ENCODE data around the gene DHRS7B. TPM values are rescaled to one million over a fixed set of nuclear protein-coding genes. Genes with fewer than 3 reads are reported as not detected.
A peak's percentile ranks its signal among the peaks of the same experiment; 100 is the strongest.

Gene DHRS7B
- polyA plus RNA-seq, 1 of the 3 experiments (the other 2 are of a cell fraction), result 17.8 TPM

- H4K20me1 ChIP-seq (ENCODE audit: insufficient read depth), result no peaks in the 10 kb centered on the region
- DNase-seq, result no peak
- H3K27me3 ChIP-seq (ENCODE audit: insufficient read depth), result no peaks in the 10 kb centered on the region
- ChIA-PET CTCF (interaction anchor here (1.4 kb wide), 1 partner anchor 45 kb away, joined by 4 read pairs; no protein-coding TSS in a partner anchor), POLR2A (no interaction called here)
- no peaks in the 10 kb centered on the region for H3F3A ChIP-seq (replicated peaks; ENCODE audit: insufficient read depth)
- 0 out of 2 replicates have a peak overlapping the region, but pooled peaks have one; percentile 2 for H3K4me2 ChIP-seq
- no peaks in the 10 kb centered on the region for H3K36me3 ChIP-seq (replicated peaks in 1 of 2; ENCODE audit: control insufficient read depth in 1 of 2, insufficient read depth in 2 of 2, low read length in 1 of 2)
- no peak overlapping the region for H2AFZ ChIP-seq (ENCODE audit: low read depth)
- peak overlapping the region; percentile 48 to 51; a peak in 2 of 4 replicates for H3K27ac ChIP-seq (ENCODE audit: low read depth in 2 of 2, low read length in 1 of 2)
- no peaks in the 10 kb centered on the region for H3K4me1 ChIP-seq (ENCODE audit: control insufficient read depth in 1 of 2, insufficient read depth in 2 of 2, low read depth in 1 of 2, low read length in 1 of 2)
- H3K9ac ChIP-seq, result no peak overlapping the region
- 88% methylated on average over 8 of the region's 8 CpGs for WGBS (ENCODE audit: low lambda C conversion rate)
- H3K4me3 ChIP-seq (ENCODE audit: low read depth in 2 of 2, low read length in 1 of 2), result no peak overlapping the region
- no peaks in the 10 kb centered on the region for H3K9me2 ChIP-seq
- TF ChIP-seq ELF1 (IDR thresholded peaks at IDR 0.05), result no peak
- no peak for TF ChIP-seq RAD21 (IDR thresholded peaks at IDR 0.05; ENCODE audit: low read length)
- H3K9me3 ChIP-seq, result no peaks in the 10 kb centered on the region
- H3K79me2 ChIP-seq (ENCODE audit: insufficient read depth), result no peaks in the 10 kb centered on the region
Measured at GRCh38 chr17:21174186-21174585, 47.4 kb downstream of the DHRS7B start.

DNA sequence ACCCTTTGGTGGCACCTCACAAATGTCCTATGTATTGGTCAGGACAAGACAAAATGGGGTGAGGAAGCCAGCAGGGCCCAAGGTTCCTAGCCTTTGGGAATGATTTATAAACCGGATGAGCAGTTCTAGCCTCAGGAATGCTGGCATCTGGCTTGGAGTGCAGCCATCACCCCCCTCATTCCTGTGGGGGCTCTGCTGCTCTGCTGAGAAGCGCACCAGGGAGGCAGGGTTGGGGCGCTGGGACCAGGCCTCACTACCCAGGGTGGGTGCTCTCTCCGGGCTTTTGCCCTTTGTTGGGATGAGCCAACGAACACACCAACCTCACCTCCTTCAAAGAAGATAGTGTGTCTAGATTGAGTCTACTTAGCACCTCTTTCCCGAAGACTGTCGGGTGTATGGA, 47.9 kb downstream of the DHRS7B start:
- peak overlapping the region; percentile 48 to 51; a peak in 2 of 4 replicates for H3K27ac ChIP-seq (ENCODE audit: low read depth in 2 of 2, low read length in 1 of 2)
- 96% methylated on average over 5 of the region's 7 CpGs for WGBS (ENCODE audit: low lambda C conversion rate)
- H3K36me3 ChIP-seq (replicated peaks in 1 of 2; ENCODE audit: control insufficient read depth in 1 of 2, insufficient read depth in 2 of 2, low read length in 1 of 2), result no peaks in the 10 kb centered on the region
- no peaks in the 10 kb centered on the region for H3K27me3 ChIP-seq (ENCODE audit: insufficient read depth)
- 0 out of 2 replicates have a peak overlapping the region, but pooled peaks have one; percentile 2 for H3K4me2 ChIP-seq
- H3K79me2 ChIP-seq (ENCODE audit: insufficient read depth), result no peaks in the 10 kb centered on the region
- TF ChIP-seq YY1 (IDR thresholded peaks at IDR 0.05; ENCODE audit: low read depth), result no peak
- no peak for TF ChIP-seq MEF2A (IDR thresholded peaks at IDR 0.05; ENCODE audit: borderline replicate concordance, low read depth)
- peak; percentile 40; the same call in 1 of the 2 replicates for TF ChIP-seq NFIC (IDR thresholded peaks at IDR 0.05; ENCODE audit: borderline replicate concordance)
- no peak overlapping the region for H2AFZ ChIP-seq (ENCODE audit: low read depth)
- ChIA-PET CTCF (interaction anchor here (1.4 kb wide), 1 partner anchor 46 kb away, joined by 4 read pairs; no protein-coding TSS in a partner anchor), POLR2A (no interaction called here)
- no peaks in the 10 kb centered on the region for H3K9me3 ChIP-seq
- H3K9ac ChIP-seq, result no peak overlapping the region
- DNase-seq, result peak; percentile 8
- no peak overlapping the region for H3K4me3 ChIP-seq (ENCODE audit: low read depth in 2 of 2, low read length in 1 of 2)
- H3K4me1 ChIP-seq (ENCODE audit: control insufficient read depth in 1 of 2, insufficient read depth in 2 of 2, low read depth in 1 of 2, low read length in 1 of 2), result no peaks in the 10 kb centered on the region
- H4K20me1 ChIP-seq (ENCODE audit: insufficient read depth), result no peaks in the 10 kb centered on the region
- H3K9me2 ChIP-seq, result no peaks in the 10 kb centered on the region
- no peaks in the 10 kb centered on the region for H3F3A ChIP-seq (replicated peaks; ENCODE audit: insufficient read depth)

DNA sequence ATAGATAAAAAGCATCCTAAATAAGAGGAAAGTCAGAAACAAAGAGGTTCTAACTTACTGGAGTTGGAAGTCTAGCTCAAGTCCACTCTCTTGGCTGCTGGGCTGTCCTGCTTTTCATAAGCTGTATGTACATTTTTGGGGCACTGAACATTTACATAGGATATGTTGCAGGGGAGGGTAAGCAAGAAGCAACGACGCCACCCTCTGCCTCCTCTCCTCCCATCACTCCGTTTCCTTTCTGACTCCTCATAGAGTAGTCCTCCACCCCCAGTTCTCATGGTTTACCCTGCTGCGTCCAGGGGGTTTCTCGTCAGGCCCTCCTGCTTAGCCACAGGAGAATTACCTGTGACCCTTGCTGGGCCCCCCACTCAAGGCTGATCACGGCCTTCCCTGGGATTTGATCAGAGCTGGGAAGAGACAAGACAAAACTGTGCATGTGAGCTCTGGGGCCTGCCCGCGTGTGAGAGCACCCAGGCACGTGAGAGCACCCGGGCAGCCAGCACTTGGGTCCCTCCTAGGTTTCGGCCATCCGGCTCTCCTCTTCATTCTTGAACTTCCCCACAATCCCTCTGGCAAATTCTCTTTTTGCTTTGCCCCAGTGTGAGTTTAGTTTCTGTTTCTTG, 50.1 kb downstream of the DHRS7B start:
- no peaks in the 10 kb centered on the region for H4K20me1 ChIP-seq (ENCODE audit: insufficient read depth)
- DNase-seq, result peak; percentile 9
- no peak overlapping the region for H3K4me3 ChIP-seq (ENCODE audit: low read depth in 2 of 2, low read length in 1 of 2)
- H3K9me2 ChIP-seq, result no peaks in the 10 kb centered on the region
- H3K9ac ChIP-seq, result no peak overlapping the region
- no peaks in the 10 kb centered on the region for H3K4me1 ChIP-seq (ENCODE audit: control insufficient read depth in 1 of 2, insufficient read depth in 2 of 2, low read depth in 1 of 2, low read length in 1 of 2)
- WGBS (ENCODE audit: low lambda C conversion rate), result 82% methylated on average over 12 of the region's 12 CpGs
- TF ChIP-seq, protein P1, sequence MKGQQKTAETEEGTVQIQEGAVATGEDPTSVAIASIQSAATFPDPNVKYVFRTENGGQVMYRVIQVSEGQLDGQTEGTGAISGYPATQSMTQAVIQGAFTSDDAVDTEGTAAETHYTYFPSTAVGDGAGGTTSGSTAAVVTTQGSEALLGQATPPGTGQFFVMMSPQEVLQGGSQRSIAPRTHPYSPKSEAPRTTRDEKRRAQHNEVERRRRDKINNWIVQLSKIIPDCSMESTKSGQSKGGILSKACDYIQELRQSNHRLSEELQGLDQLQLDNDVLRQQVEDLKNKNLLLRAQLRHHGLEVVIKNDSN (IDR thresholded peaks at IDR 0.05; ENCODE audit: borderline replicate concordance, low read depth), result no peak
- TF ChIP-seq NRF1 (IDR thresholded peaks at IDR 0.05; ENCODE audit: low read depth, low read length), result no peak
- TF ChIP-seq TCF12 (IDR thresholded peaks at IDR 0.05), result no peak
- TF ChIP-seq TAF1 (IDR thresholded peaks at IDR 0.05; ENCODE audit: borderline replicate concordance, low read depth, low read length), result no peak
- TF ChIP-seq, protein P2, sequence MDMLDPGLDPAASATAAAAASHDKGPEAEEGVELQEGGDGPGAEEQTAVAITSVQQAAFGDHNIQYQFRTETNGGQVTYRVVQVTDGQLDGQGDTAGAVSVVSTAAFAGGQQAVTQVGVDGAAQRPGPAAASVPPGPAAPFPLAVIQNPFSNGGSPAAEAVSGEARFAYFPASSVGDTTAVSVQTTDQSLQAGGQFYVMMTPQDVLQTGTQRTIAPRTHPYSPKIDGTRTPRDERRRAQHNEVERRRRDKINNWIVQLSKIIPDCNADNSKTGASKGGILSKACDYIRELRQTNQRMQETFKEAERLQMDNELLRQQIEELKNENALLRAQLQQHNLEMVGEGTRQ (IDR thresholded peaks at IDR 0.05; ENCODE audit: borderline replicate concordance, low read depth, low read length), result no peak
- no peak for TF ChIP-seq FOSL2 (IDR thresholded peaks at IDR 0.05; ENCODE audit: borderline replicate concordance, low read depth)
- no peak for TF ChIP-seq RXRA (IDR thresholded peaks at IDR 0.05; ENCODE audit: borderline replicate concordance, low read depth)
- H3K79me2 ChIP-seq (ENCODE audit: insufficient read depth), result no peaks in the 10 kb centered on the region
- H3K36me3 ChIP-seq (replicated peaks in 1 of 2; ENCODE audit: control insufficient read depth in 1 of 2, insufficient read depth in 2 of 2, low read length in 1 of 2), result no peaks in the 10 kb centered on the region
- no peak overlapping the region for H3K4me2 ChIP-seq
- no peaks in the 10 kb centered on the region for H3K27me3 ChIP-seq (ENCODE audit: insufficient read depth)
- H2AFZ ChIP-seq (ENCODE audit: low read depth), result no peak overlapping the region
- no peaks in the 10 kb centered on the region for H3K9me3 ChIP-seq
- H3F3A ChIP-seq (replicated peaks; ENCODE audit: insufficient read depth), result no peaks in the 10 kb centered on the region
- H3K27ac ChIP-seq (ENCODE audit: low read depth in 2 of 2, low read length in 1 of 2), result no peak overlapping the region
- ChIA-PET CTCF (no interaction called here), POLR2A (no interaction called here)

Measured in SK-N-SH (cell line).